H1 (cell line): ENCODE results near the gene OR6C74. TPM values are rescaled to one million over a fixed set of nuclear protein-coding genes. Genes with fewer than 3 reads are reported as not detected.

ENCODE experiments used
- CTCF ChIA-PET: fragments of 300-600 bp; sonication (Branson Sonifier 250); formaldehyde crosslinking; loops from one replicate; lab custom pipeline; 2021; ENCODE audit not compliant: partially characterized antibody; lab: Charles Lee
- POLR2A ChIA-PET: fragments of 300-600 bp; sonication (Branson Sonifier 250); formaldehyde crosslinking; loops from one replicate; lab custom pipeline; 2021; ENCODE audit warnings: inconsistent platforms; ENCODE audit not compliant: partially characterized antibody; lab: Charles Lee
- DNase-seq, 2 experiments: peaks; one replicate each; pipeline versions ENCODE4 v3.0.0 to v3.0.0-alpha.2; 2010 to 2022; ENCODE audit warnings: low spot score in 2 of 2, low read depth in 1 of 2, mixed read lengths in 1 of 2
- FAIRE-seq: peaks from 2 replicates; lab custom pipeline; 2011; peaks lifted over from hg19 to GRCh38; lab: Jason Lieb, UNC
- H2AFZ ChIP-seq: 2 replicates; pipeline ENCODE4 v1.8.1; 2012; ENCODE audit warnings: low read length, inconsistent platforms
- H2AK5ac ChIP-seq: 2 replicates; pipeline ENCODE4 v1.6.1; 2013; ENCODE audit warnings: low read depth, low read length
- H2BK120ac ChIP-seq: replicated peaks from 2 replicates; pipeline ENCODE3; 2013; ENCODE audit warnings: low read depth, low read length, inconsistent platforms
- H2BK12ac ChIP-seq: 2 replicates; pipeline ENCODE4 v1.6.1; 2013; ENCODE audit warnings: low read depth, low read length
- H2BK15ac ChIP-seq: 2 replicates; pipeline ENCODE4 v1.6.1; 2013; ENCODE audit warnings: low read length
- H2BK20ac ChIP-seq: 2 replicates; pipeline ENCODE4 v1.6.1; 2013; ENCODE audit warnings: low read length
- H2BK5ac ChIP-seq: 2 replicates; pipeline ENCODE4 v1.6.1; 2013; ENCODE audit warnings: low read depth, low read length
- H3K14ac ChIP-seq: 2 replicates; pipeline ENCODE4 v1.6.1; 2013; ENCODE audit warnings: inconsistent platforms; ENCODE audit not compliant: insufficient read length
- H3K18ac ChIP-seq: 2 replicates; pipeline ENCODE4 v1.6.1; 2013; ENCODE audit warnings: low read length; ENCODE audit errors: extremely low read depth
- H3K23ac ChIP-seq: 2 replicates; pipeline ENCODE4 v1.6.1; 2013; ENCODE audit warnings: inconsistent platforms; ENCODE audit not compliant: insufficient read length
- H3K23me2 ChIP-seq: 2 replicates; pipeline ENCODE4 v1.6.1; 2013; ENCODE audit warnings: low read depth, low read length
- H3K27ac ChIP-seq: 2 replicates; pipeline ENCODE4 v1.6.1; 2011; ENCODE audit warnings: low read depth, low read length, inconsistent platforms
- H3K27me3 ChIP-seq, 4 experiments: replicated peaks in 1 of 4; 1 replicate in 1 of 4; 2 replicates in 3 of 4; pipeline versions ENCODE4 v1.6.1 to v1.8.1; 2011 to 2013; ENCODE audit warnings: low read length in 3 of 4, mild to moderate bottlenecking in 3 of 4, inconsistent platforms in 2 of 4, mixed read lengths in 2 of 4, moderate library complexity in 1 of 4; ENCODE audit not compliant: control insufficient read depth in 3 of 4, insufficient read depth in 3 of 4; ENCODE audit errors: extremely low read depth in 1 of 4
- H3K36me3 ChIP-seq, 4 experiments: 2 replicates each; pipeline versions ENCODE4 v1.6.1 to v1.8.1; 2011 to 2013; ENCODE audit warnings: mild to moderate bottlenecking in 4 of 4, low read length in 3 of 4, moderate library complexity in 2 of 4, control low read depth in 1 of 4, inconsistent platforms in 1 of 4; ENCODE audit not compliant: insufficient read depth in 4 of 4, control insufficient read depth in 2 of 4
- H3K4ac ChIP-seq: replicated peaks from 2 replicates; pipeline ENCODE3; 2013; ENCODE audit warnings: low read length, low read depth, mixed read lengths, inconsistent platforms; ENCODE audit not compliant: insufficient read length
- H3K4me1 ChIP-seq, 4 experiments: replicated peaks in 1 of 4; 1 replicate in 1 of 4; 2 replicates in 3 of 4; pipeline versions ENCODE4 v1.6.1 to v1.8.1; 2011 to 2013; ENCODE audit warnings: low read length in 3 of 4, inconsistent platforms in 2 of 4, mixed read lengths in 1 of 4; ENCODE audit not compliant: insufficient read depth in 4 of 4, control insufficient read depth in 3 of 4
- H3K4me2 ChIP-seq, 2 experiments: 2 replicates each; pipeline versions ENCODE4 v1.6.1 to v1.8.1; 2011 to 2013; ENCODE audit warnings: low read depth in 2 of 2, low read length in 2 of 2, control low read depth in 1 of 2, inconsistent platforms in 1 of 2, mild to moderate bottlenecking in 1 of 2; ENCODE audit not compliant: insufficient read depth in 1 of 2
- H3K4me3 ChIP-seq, 4 experiments: fragments of 200-600, 300-600 bp in 1 of 4; sonication (generic), shearing (Covaris generic), sonication (Bioruptor Twin) in 1 of 4; 2 replicates each; pipeline versions ENCODE4 v1.5.1 to v1.8.1; 2011 to 2016; ENCODE audit warnings: low read length in 4 of 4, low read depth in 3 of 4, control low read depth in 2 of 4, inconsistent platforms in 2 of 4, mild to moderate bottlenecking in 2 of 4, mixed read lengths in 1 of 4, moderate library complexity in 1 of 4; ENCODE audit not compliant: insufficient read depth in 2 of 4; ENCODE audit errors: extremely low read depth in 1 of 4
- H3K56ac ChIP-seq: replicated peaks from 2 replicates; pipeline ENCODE3; 2013; ENCODE audit warnings: low read depth, mild to moderate bottlenecking, mixed read lengths, low read length, inconsistent platforms; ENCODE audit not compliant: insufficient read length
- H3K79me1 ChIP-seq: 2 replicates; pipeline ENCODE4 v1.6.1; 2013; ENCODE audit warnings: low read depth, low read length, control low read depth
- H3K79me2 ChIP-seq, 2 experiments: 2 replicates each; pipeline versions ENCODE4 v1.6.1 to v1.8.1; 2012 to 2013; ENCODE audit warnings: low read length in 2 of 2, mild to moderate bottlenecking in 2 of 2, inconsistent platforms in 1 of 2; ENCODE audit not compliant: insufficient read depth in 2 of 2, control insufficient read depth in 1 of 2
- H3K9ac ChIP-seq, 4 experiments: replicated peaks in 1 of 4; 1 replicate in 1 of 4; 2 replicates in 3 of 4; pipeline versions ENCODE4 v1.6.1 to v1.8.1; 2011 to 2013; ENCODE audit warnings: low read depth in 3 of 4, low read length in 3 of 4, control low read depth in 2 of 4, mild to moderate bottlenecking in 2 of 4, moderate library complexity in 2 of 4, inconsistent platforms in 1 of 4; ENCODE audit errors: extremely low read depth in 1 of 4
- H3K9me3 ChIP-seq, 2 experiments: 2 replicates each; pipeline versions ENCODE4 v1.6.1 to v1.8.1; 2012 to 2013; ENCODE audit warnings: mild to moderate bottlenecking in 2 of 2, moderate library complexity in 2 of 2, control low read depth in 1 of 2, inconsistent platforms in 1 of 2, low read depth in 1 of 2, low read length in 1 of 2, mixed read lengths in 1 of 2; ENCODE audit not compliant: insufficient read depth in 2 of 2
- H4K20me1 ChIP-seq, 2 experiments: replicated peaks in 1 of 2; 2 replicates each; pipeline versions ENCODE3 to v1.8.1; 2011 to 2013; ENCODE audit warnings: inconsistent platforms in 2 of 2, low read length in 2 of 2, mild to moderate bottlenecking in 1 of 2; ENCODE audit not compliant: insufficient read depth in 2 of 2, control insufficient read depth in 1 of 2
- H4K5ac ChIP-seq: 2 replicates; pipeline ENCODE4 v1.6.1; 2013; ENCODE audit warnings: low read length, low read depth, mixed read lengths, inconsistent platforms; ENCODE audit not compliant: insufficient read length
- H4K8ac ChIP-seq: 2 replicates; pipeline ENCODE4 v1.8.0; 2013; ENCODE audit warnings: mild to moderate bottlenecking, moderate library complexity, low read length, inconsistent platforms; ENCODE audit not compliant: insufficient read depth; ENCODE audit errors: extremely low read depth
- H4K91ac ChIP-seq: replicated peaks from 2 replicates; pipeline ENCODE3; 2013; ENCODE audit warnings: low read length, mixed read lengths, inconsistent platforms; ENCODE audit not compliant: insufficient read length
- EGR1 ChIP-seq: IDR thresholded peaks from 2 replicates; pipeline ENCODE4 v1.6.1; 2011; ENCODE audit warnings: low read depth, low read length, borderline replicate concordance
- GABPA ChIP-seq: IDR thresholded peaks from 2 replicates; pipeline ENCODE4 v1.6.1; 2011; ENCODE audit warnings: mild to moderate bottlenecking, low read length, moderate library complexity, borderline replicate concordance; ENCODE audit not compliant: insufficient read depth
- JUN ChIP-seq: IDR thresholded peaks from 2 replicates; pipeline ENCODE4 v1.6.1; 2011; ENCODE audit warnings: low read depth, mild to moderate bottlenecking, improper control_type of control experiment, low read length
- NRF1 ChIP-seq: IDR thresholded peaks from 2 replicates; pipeline ENCODE4 v1.6.1; 2011; ENCODE audit warnings: mild to moderate bottlenecking, low read depth, low read length, improper control_type of control experiment
- POLR2AphosphoS5 ChIP-seq: IDR thresholded peaks from 2 replicates; pipeline ENCODE4 v1.6.1; 2011; ENCODE audit warnings: low read depth, low read length
- RBBP5 ChIP-seq: IDR thresholded peaks from 2 replicates; pipeline ENCODE4 v1.7.1; 2012; ENCODE audit warnings: low read depth, mild to moderate bottlenecking, inconsistent platforms, low read length, moderate library complexity, borderline replicate concordance
- RNF2 ChIP-seq: fragments of 200-900, 300-1000 bp; sonication (generic); IDR thresholded peaks from 2 replicates; pipeline ENCODE4 v1.7.1; 2016; ENCODE audit warnings: borderline replicate concordance, low read depth, mild to moderate bottlenecking, antibody characterized with exemption, low read length; ENCODE audit not compliant: poor library complexity, severe bottlenecking; ENCODE audit errors: missing control alignments
- RXRA ChIP-seq: IDR thresholded peaks from 2 replicates; pipeline ENCODE4 v1.6.1; 2011; ENCODE audit warnings: low read depth, mild to moderate bottlenecking, low read length, moderate library complexity; ENCODE audit not compliant: insufficient read depth
- TEAD4 ChIP-seq: IDR thresholded peaks from 2 replicates; pipeline ENCODE4 v1.6.1; 2012; ENCODE audit warnings: low read depth, low read length, inconsistent platforms, mixed read lengths
- USF2 ChIP-seq: IDR thresholded peaks from 2 replicates; pipeline ENCODE4 v1.6.1; 2011; ENCODE audit warnings: low read length, improper control_type of control experiment
- WGBS, 2 experiments: shearing (Covaris generic) in 1 of 2; methylation state at CpG; one replicate each; pipeline versions ENCODE4 v1.1.6 to v1.1.7; 2013 to 2015; ENCODE audit warnings: low lambda C conversion rate in 2 of 2, mixed read lengths in 2 of 2, inconsistent platforms in 1 of 2, low coverage in 1 of 2, missing lambda C conversion rate in 1 of 2; ENCODE audit not compliant: insufficient replicate concordance in 2 of 2, insufficient coverage in 1 of 2, insufficient read length in 1 of 2; ENCODE audit errors: extremely low coverage in 1 of 2, missing lambda C conversion rate in 1 of 2; 5-methylcytosine and 5-hydroxymethylcytosine counted together
- polyA plus RNA-seq, 7 experiments: library from polyadenylated mRNA; depleted of rRNA in 3 of 7; stranded (reverse) in 5 of 7; unstranded in 2 of 7; fragments of >200 nt in 5 of 7; fragments of 200-250 nt in 2 of 7; gene quantifications; 1 replicate in 5 of 7; 2 replicates in 1 of 7; 4 replicates in 1 of 7; pipeline versions ENCODE4 v1.2.1 to v1.2.3, GENCODE V29; 2011 to 2013; ENCODE audit warnings: missing spikeins in 2 of 7, mixed read lengths in 2 of 7
- total RNA-seq: library from RNA; stranded (reverse); fragmentation: NEBNext Ultra II Directional; extraction: Animal tissue kit (Norgen Biotek cat#: 25700); gene quantifications from 2 replicates; pipeline ENCODE4 v1.2.1, GENCODE V29; 2021
- TF ChIP-seq, protein P1 (sequence below): IDR thresholded peaks from 2 replicates; pipeline ENCODE4 v1.6.1; 2011; ENCODE audit warnings: low read depth, mild to moderate bottlenecking, low read length; ENCODE audit not compliant: insufficient read depth

The OR6C74 gene
- total and polyA plus RNA-seq, 2 of the 8 experiments (the other 6 are each of a cell fraction or from before 2014, with no cell fraction given), result not detected

DNA sequence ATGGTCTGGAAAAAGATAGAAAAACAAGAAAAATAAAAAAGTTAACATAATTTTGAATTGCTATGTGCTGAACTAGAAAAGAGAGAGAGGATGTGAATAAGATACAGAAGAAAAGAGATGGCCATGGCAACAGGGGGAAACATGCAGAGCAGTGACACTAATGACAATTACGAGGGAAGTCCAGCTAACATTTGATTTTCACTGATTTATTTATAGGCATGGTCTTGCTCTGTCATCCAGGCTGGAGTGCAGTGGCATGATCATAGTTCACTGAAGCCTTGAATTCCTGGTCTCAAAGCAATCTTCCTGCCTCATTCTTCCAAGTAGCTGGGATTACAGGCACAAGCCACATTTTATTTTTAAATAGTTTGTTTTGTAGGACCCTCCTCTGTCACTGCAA, 1.8 kb downstream of the OR6C74 start:
- no peak overlapping the region for H3K14ac ChIP-seq
- H2AK5ac ChIP-seq, result no peak overlapping the region
- no peaks in the 10 kb centered on the region for H3K79me1 ChIP-seq
- H3K27ac ChIP-seq, result no peak overlapping the region
- H3K23ac ChIP-seq, result no peak overlapping the region
- H3K4me1 ChIP-seq, result no peaks in the 10 kb centered on the region
- H3K4ac ChIP-seq, result no peak overlapping the region
- H3K9ac ChIP-seq, result no peak overlapping the region
- no peaks in the 10 kb centered on the region for H3K79me2 ChIP-seq
- 85% methylated on average over 1 of the region's 1 CpG; no CpG with 5 or more reads in 1 of the 2 experiments for WGBS, 2 experiments
- H4K91ac ChIP-seq, result no peak overlapping the region
- H2BK20ac ChIP-seq, result no peak overlapping the region
- TF ChIP-seq RBBP5 (no peak), JUN (no peak), TEAD4 (no peak), GABPA (no peak), EGR1 (no peak), NRF1 (no peak), POLR2AphosphoS5 (no peak), USF2 (no peak), RNF2 (no peak), RXRA (no peak)
- TF ChIP-seq, protein P1, sequence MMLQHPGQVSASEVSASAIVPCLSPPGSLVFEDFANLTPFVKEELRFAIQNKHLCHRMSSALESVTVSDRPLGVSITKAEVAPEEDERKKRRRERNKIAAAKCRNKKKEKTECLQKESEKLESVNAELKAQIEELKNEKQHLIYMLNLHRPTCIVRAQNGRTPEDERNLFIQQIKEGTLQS, result no peak
- no peak overlapping the region for H2BK15ac ChIP-seq
- no peak overlapping the region for H2BK12ac ChIP-seq
- FAIRE-seq (no peak), DNase-seq (no peak)
- no peaks in the 10 kb centered on the region for H3K23me2 ChIP-seq
- no peak overlapping the region for H3K56ac ChIP-seq
- H2BK5ac ChIP-seq, result no peak overlapping the region
- CTCF ChIA-PET, result no interaction called here
- no peak overlapping the region for H2BK120ac ChIP-seq
- no peaks in the 10 kb centered on the region for H4K20me1 ChIP-seq
- H3K9me3 ChIP-seq, result no peaks in the 10 kb centered on the region
- no peak overlapping the region for H2AFZ ChIP-seq
- no peak overlapping the region for H3K18ac ChIP-seq
- no peak overlapping the region for H4K8ac ChIP-seq
- POLR2A ChIA-PET, result no interaction called here
- no peak overlapping the region for H4K5ac ChIP-seq
- H3K4me2 ChIP-seq, result no peak overlapping the region
- H3K36me3 ChIP-seq, result no peaks in the 10 kb centered on the region
- no peak overlapping the region for H3K4me3 ChIP-seq
- H3K27me3 ChIP-seq, result no peaks in the 10 kb centered on the region
